Measurements from ENCODE around the gene IFNA14. TPM values are rescaled to one million over a fixed set of nuclear protein-coding genes. Genes with fewer than 3 reads are reported as not detected.
A peak's percentile ranks its signal among the peaks of the same experiment; 100 is the strongest.
"Not testable (repeated sequence)": the region's sequence is repeated elsewhere in the genome, so short reads cannot be mapped to it uniquely, and the experiment has no call there.

IFNA14 gene
- total RNA-seq, 4 donors from 2014 or later = not detected

GRCh38 chr9:21228122-21228521, 11.7 kb downstream of the IFNA14 start, which contains the start of gene IFNA17:
Gene IFNA17 (minus strand): TSS chr9:21228222. CDS start chr9:21228173, 49 bp downstream.
- 88% methylated on average over 2 of the region's 2 CpGs for WGBS
- Histone ChIP-seq H3K9me3 (no peaks in the 10 kb centered on the region), H3K36me3 (no peaks in the 10 kb centered on the region)

GRCh38 chr9:21217211-21217610, 22.6 kb downstream of the IFNA14 start, which contains the start of gene IFNA16:
Gene IFNA16 (minus strand): TSS chr9:21217311. CDS start chr9:21217305, 6 bp downstream.
- H3K36me3 ChIP-seq; DNase-seq (ENCODE audit: extremely low spot score); H3K27me3 ChIP-seq; H3K4me1 ChIP-seq; H3K9me3 ChIP-seq; H3K4me3 ChIP-seq; intact Hi-C loops (cut with DNase I); H3K27ac ChIP-seq (replicated peaks in 1 of 4): not testable (repeated sequence)
- WGBS = 86% methylated on average over 1 of the region's 1 CpG

More at GRCh38 chr9:21228122-21228521, 11.7 kb downstream of the IFNA14 start, which contains the start of gene IFNA17:
- DNase-seq (ENCODE audit: extremely low spot score) = no peak
- Histone ChIP-seq H3K4me1 (no peaks in the 10 kb centered on the region), H3K4me3 (no peak within 1 kb of the TSS), H3K27me3 (no peaks in the 10 kb centered on the region), H3K27ac (replicated peaks in 1 of 4) (no peak within 1 kb of the TSS)
- no peak for TF ChIP-seq POLR2A (IDR thresholded peaks at IDR 0.05; ENCODE audit: low read depth)
- no peak for TF ChIP-seq EP300 (IDR thresholded peaks at IDR 0.05)
- TF ChIP-seq POLR2AphosphoS5 (IDR thresholded peaks at IDR 0.05) = no peak
- no peak for TF ChIP-seq CTCF (IDR thresholded peaks at IDR 0.05)
- intact Hi-C loops (cut with DNase I) = no loop called here

- H3K27me3 ChIP-seq; DNase-seq (ENCODE audit: extremely low spot score); intact Hi-C loops (cut with DNase I); H3K4me1 ChIP-seq; H3K27ac ChIP-seq (replicated peaks in 1 of 4); H3K4me3 ChIP-seq; H3K36me3 ChIP-seq; H3K9me3 ChIP-seq: not testable (repeated sequence)
- WGBS = 51% methylated on average over 5 of the region's 5 CpGs
- TF ChIP-seq CTCF (IDR thresholded peaks at IDR 0.05) = peak in 2 of 3 experiments; percentile 10 to 19
These were observed 26.1 kb downstream of the IFNA14 start for GRCh38 chr9:21213411-21214326.

- DNase-seq (ENCODE audit: extremely low spot score); intact Hi-C loops (cut with DNase I): not testable (repeated sequence)
These were observed 27.6 kb downstream of the IFNA14 start for GRCh38 chr9:21212160-21212559.

GRCh38 chr9:21210782-21211181, 29.0 kb downstream of the IFNA14 start:
- H3K36me3 ChIP-seq; H3K27ac ChIP-seq (replicated peaks in 1 of 4); intact Hi-C loops (cut with DNase I); H3K9me3 ChIP-seq; H3K27me3 ChIP-seq; DNase-seq (ENCODE audit: extremely low spot score); H3K4me1 ChIP-seq; H3K4me3 ChIP-seq: not testable (repeated sequence)
- 88% methylated on average over 2 of the region's 2 CpGs for WGBS

More at GRCh38 chr9:21212160-21212559, 27.6 kb downstream of the IFNA14 start:
- not testable (repeated sequence) for H3K9me3 ChIP-seq; H3K27ac ChIP-seq (replicated peaks in 1 of 4); H3K36me3 ChIP-seq; H3K4me1 ChIP-seq; H3K4me3 ChIP-seq; H3K27me3 ChIP-seq
- 83% methylated on average over 1 of the region's 2 CpGs for WGBS

- DNase-seq (ENCODE audit: extremely low spot score) = no peak
- Histone ChIP-seq H3K36me3 (no peaks in the 10 kb centered on the region), H3K27me3 (no peaks in the 10 kb centered on the region), H3K9me3 (no peaks in the 10 kb centered on the region), H3K4me3 (no peak overlapping the region), H3K27ac (replicated peaks in 1 of 4) (no peak overlapping the region), H3K4me1 (no peaks in the 10 kb centered on the region)
- intact Hi-C loops (cut with DNase I) = no loop called here
- 86% methylated on average over 2 of the region's 7 CpGs for WGBS
- no peak for TF ChIP-seq EP300 (IDR thresholded peaks at IDR 0.05)
- no peak for TF ChIP-seq POLR2AphosphoS5 (IDR thresholded peaks at IDR 0.05)
- no peak for TF ChIP-seq CTCF (IDR thresholded peaks at IDR 0.05)
- no peak for TF ChIP-seq POLR2A (IDR thresholded peaks at IDR 0.05; ENCODE audit: low read depth)
These were observed 29.5 kb downstream of the IFNA14 start for GRCh38 chr9:21210311-21210710.

- H3K27ac ChIP-seq (replicated peaks in 1 of 4); intact Hi-C loops (cut with DNase I); H3K36me3 ChIP-seq; H3K4me1 ChIP-seq; DNase-seq (ENCODE audit: extremely low spot score); H3K9me3 ChIP-seq; H3K4me3 ChIP-seq; H3K27me3 ChIP-seq: not testable (repeated sequence)
- WGBS = 91% methylated on average over 3 of the region's 3 CpGs
These were observed 32.8 kb downstream of the IFNA14 start, which contains the start of gene IFNA10 for GRCh38 chr9:21207043-21207442. Gene IFNA10 (minus strand): TSS chr9:21207143. CDS start chr9:21207097, 46 bp downstream.

Data from esophagus muscularis mucosa (tissue), 4 donors.